DND-41 (cell line): ENCODE results near the gene SUPT3H.
A peak's percentile ranks its signal among the peaks of the same experiment; 100 is the strongest.

Experiments used
- ATAC-seq: fragments of 200-7000 bp; cut with Tn5 transposase; 3 replicates; pipeline ENCODE4 v1.9.1; 2021; ENCODE audit warnings: low read depth; ENCODE audit not compliant: insufficient read depth
- DNase-seq: peaks from one replicate; pipeline ENCODE4 v3.0.0-alpha.2; 2020
- H2AFZ ChIP-seq: 2 replicates; pipeline ENCODE4 v1.6.0; 2012; ENCODE audit warnings: low read depth, low read length
- H3K27ac ChIP-seq: 2 replicates; pipeline ENCODE4 v1.5.1; 2012; ENCODE audit warnings: low read length, inconsistent platforms
- H3K27me3 ChIP-seq: fragments of 200-600 bp; sonication (generic); 2 replicates; pipeline ENCODE4 v1.6.0; 2012; ENCODE audit warnings: low read length, mild to moderate bottlenecking, inconsistent platforms; ENCODE audit not compliant: insufficient read depth, poor library complexity
- H3K36me3 ChIP-seq: 2 replicates; pipeline ENCODE4 v1.5.1; 2012; ENCODE audit warnings: low read length, inconsistent platforms; ENCODE audit not compliant: insufficient read depth
- H3K4me1 ChIP-seq: 2 replicates; pipeline ENCODE4 v1.5.1; 2012; ENCODE audit warnings: mild to moderate bottlenecking, low read length; ENCODE audit not compliant: insufficient read depth
- H3K4me2 ChIP-seq: 2 replicates; pipeline ENCODE4 v1.6.0; 2012; ENCODE audit warnings: mild to moderate bottlenecking, moderate library complexity, low read length, inconsistent platforms; ENCODE audit not compliant: insufficient read depth
- H3K4me3 ChIP-seq, 2 experiments: fragments of 200-600 bp in 1 of 2; shearing (Covaris generic) in 1 of 2; 2 replicates each; pipeline ENCODE4 v1.5.1; 2012 to 2016; ENCODE audit warnings: inconsistent platforms in 2 of 2, low read length in 2 of 2, mild to moderate bottlenecking in 2 of 2, low read depth in 1 of 2, moderate library complexity in 1 of 2
- H3K79me2 ChIP-seq: 2 replicates; pipeline ENCODE4 v1.6.0; 2012; ENCODE audit warnings: low read length, inconsistent platforms; ENCODE audit not compliant: insufficient read depth
- H3K9ac ChIP-seq: 2 replicates; pipeline ENCODE4 v1.6.0; 2012; ENCODE audit warnings: low read depth, mild to moderate bottlenecking, inconsistent platforms, low read length, moderate library complexity
- H3K9me3 ChIP-seq: 2 replicates; pipeline ENCODE4 v1.5.1; 2012; ENCODE audit warnings: low read length, moderate library complexity, mild to moderate bottlenecking, inconsistent platforms; ENCODE audit not compliant: insufficient read depth, severe bottlenecking
- H4K20me1 ChIP-seq: 2 replicates; pipeline ENCODE4 v1.6.0; 2012; ENCODE audit warnings: low read length; ENCODE audit not compliant: insufficient read depth
- EZH2 ChIP-seq: IDR thresholded peaks from 3 replicates; pipeline ENCODE4 v1.6.1; 2012; ENCODE audit warnings: borderline replicate concordance, low read depth, mild to moderate bottlenecking, moderate library complexity, low read length, inconsistent platforms; ENCODE audit not compliant: severe bottlenecking
- TF ChIP-seq, protein P1 (sequence below): IDR thresholded peaks from 2 replicates; pipeline ENCODE4 v1.5.1; 2012; ENCODE audit warnings: borderline replicate concordance, low read length, moderate library complexity, mild to moderate bottlenecking; ENCODE audit not compliant: poor library complexity, severe bottlenecking; ENCODE audit errors: extremely low read depth

The SUPT3H gene

DNA sequence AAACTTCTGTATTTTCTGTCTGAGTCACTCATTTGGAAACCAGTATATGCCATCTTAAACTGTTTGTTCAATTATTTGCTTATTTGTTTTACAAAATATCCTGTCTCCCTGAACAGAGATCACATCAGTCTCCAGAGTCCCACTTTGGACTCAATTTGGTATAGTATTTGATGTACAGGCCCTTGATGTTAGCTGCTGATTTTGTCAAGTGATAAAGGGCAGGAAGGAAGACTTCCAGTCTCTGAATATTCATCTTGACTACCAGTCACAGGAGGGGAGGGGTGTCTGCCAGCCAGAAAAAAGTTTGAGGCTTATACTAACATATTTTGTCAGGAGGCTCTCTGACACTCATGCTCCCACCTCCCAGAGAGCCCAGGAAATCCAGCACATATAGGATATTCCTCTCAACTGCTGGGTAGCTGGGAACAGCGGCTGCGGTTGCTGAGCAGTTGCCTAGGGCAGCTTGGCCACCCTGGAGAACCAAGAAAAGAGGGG lies 426.4 kb downstream of the SUPT3H start:
- DNase-seq (peak; percentile 54), ATAC-seq (peak; percentile 98)
- Histone ChIP-seq H4K20me1 (no peaks in the 10 kb centered on the region), H3K9me3 (peaks cover 14% of the 10 kb centered on the region), H3K4me2 (peak overlapping the region; percentile 11; the same call in 1 of the 2 replicates), H3K4me1 (peaks cover 18% of the 10 kb centered on the region), H3K27ac (peak overlapping the region; percentile 71), H3K9ac (no peak overlapping the region), H3K36me3 (peaks cover 10% of the 10 kb centered on the region), H3K27me3 (no peaks in the 10 kb centered on the region), H2AFZ (no peak overlapping the region), H3K4me3 (no peak overlapping the region), H3K79me2 (no peaks in the 10 kb centered on the region)
- TF ChIP-seq, protein P1, sequence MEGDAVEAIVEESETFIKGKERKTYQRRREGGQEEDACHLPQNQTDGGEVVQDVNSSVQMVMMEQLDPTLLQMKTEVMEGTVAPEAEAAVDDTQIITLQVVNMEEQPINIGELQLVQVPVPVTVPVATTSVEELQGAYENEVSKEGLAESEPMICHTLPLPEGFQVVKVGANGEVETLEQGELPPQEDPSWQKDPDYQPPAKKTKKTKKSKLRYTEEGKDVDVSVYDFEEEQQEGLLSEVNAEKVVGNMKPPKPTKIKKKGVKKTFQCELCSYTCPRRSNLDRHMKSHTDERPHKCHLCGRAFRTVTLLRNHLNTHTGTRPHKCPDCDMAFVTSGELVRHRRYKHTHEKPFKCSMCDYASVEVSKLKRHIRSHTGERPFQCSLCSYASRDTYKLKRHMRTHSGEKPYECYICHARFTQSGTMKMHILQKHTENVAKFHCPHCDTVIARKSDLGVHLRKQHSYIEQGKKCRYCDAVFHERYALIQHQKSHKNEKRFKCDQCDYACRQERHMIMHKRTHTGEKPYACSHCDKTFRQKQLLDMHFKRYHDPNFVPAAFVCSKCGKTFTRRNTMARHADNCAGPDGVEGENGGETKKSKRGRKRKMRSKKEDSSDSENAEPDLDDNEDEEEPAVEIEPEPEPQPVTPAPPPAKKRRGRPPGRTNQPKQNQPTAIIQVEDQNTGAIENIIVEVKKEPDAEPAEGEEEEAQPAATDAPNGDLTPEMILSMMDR: no peak
- TF ChIP-seq EZH2: no peak

DNA sequence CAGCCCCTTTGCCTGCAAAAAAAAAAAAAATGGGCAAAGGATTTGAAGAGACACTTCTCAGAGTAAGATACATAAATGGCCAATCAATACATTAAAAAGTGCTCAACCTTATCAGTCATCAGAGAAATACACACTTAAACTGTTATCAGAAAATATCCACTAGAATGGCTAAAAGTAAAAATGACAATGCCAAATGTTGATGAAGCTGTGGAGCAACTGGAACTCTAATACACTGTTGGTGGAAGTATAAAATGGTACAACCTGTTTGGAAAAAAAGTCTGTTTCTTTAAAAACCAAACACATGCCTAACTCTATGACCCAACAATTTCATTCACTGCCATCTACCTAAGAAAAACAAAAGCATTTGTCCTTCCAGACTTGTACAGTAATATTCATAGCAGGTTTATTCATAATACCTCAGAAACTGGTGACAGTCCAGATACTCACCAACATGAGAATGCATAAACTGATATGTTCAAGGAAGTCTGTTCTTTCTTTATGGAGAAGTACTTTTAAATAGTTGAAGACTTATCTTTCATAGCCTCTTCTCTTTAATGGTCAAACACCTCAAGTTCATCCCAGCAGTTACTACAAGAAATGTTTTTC lies 428.0 kb downstream of the SUPT3H start:
- no peak overlapping the region for H3K9ac ChIP-seq
- no peaks in the 10 kb centered on the region for H3K27me3 ChIP-seq
- peaks cover 20% of the 10 kb centered on the region for H3K9me3 ChIP-seq
- TF ChIP-seq, protein P1: no peak
- no peak for TF ChIP-seq EZH2
- peaks cover 10% of the 10 kb centered on the region for H3K36me3 ChIP-seq
- no peak overlapping the region for H3K4me2 ChIP-seq
- no peak overlapping the region for H3K27ac ChIP-seq
- H4K20me1 ChIP-seq: no peaks in the 10 kb centered on the region
- DNase-seq (no peak), ATAC-seq (no peak)
- peaks cover 18% of the 10 kb centered on the region for H3K4me1 ChIP-seq
- H2AFZ ChIP-seq: no peak overlapping the region
- no peaks in the 10 kb centered on the region for H3K79me2 ChIP-seq
- no peak overlapping the region for H3K4me3 ChIP-seq

DNA sequence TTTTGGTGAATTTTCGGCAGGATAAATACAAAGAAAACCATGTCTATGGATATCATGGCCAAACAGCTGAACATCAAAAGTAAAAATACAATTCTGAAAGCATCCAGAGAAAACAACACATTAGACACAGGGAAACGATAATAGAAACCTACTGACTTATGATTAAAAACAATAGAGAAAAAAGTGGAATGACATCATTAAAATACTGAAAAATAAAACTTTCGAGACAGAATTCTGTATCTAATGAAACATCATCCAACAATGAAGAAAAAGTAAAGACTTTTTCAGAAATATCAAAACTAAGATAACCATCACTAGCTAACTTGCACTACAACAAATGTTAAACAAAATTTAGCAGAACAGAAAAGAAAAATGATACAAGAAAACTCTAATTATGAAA lies 434.2 kb downstream of the SUPT3H start:
- peaks cover 12% of the 10 kb centered on the region for H3K9me3 ChIP-seq
- no peaks in the 10 kb centered on the region for H4K20me1 ChIP-seq

More for the DNA sequence above, 434.2 kb downstream of the SUPT3H start:
- Histone ChIP-seq H3K27ac (no peak overlapping the region), H3K36me3 (no peaks in the 10 kb centered on the region; the same call in 1 of the 2 replicates), H3K4me2 (no peak overlapping the region), H3K4me1 (no peaks in the 10 kb centered on the region), H3K79me2 (no peaks in the 10 kb centered on the region), H2AFZ (no peak overlapping the region), H3K27me3 (no peaks in the 10 kb centered on the region), H3K4me3 (no peak overlapping the region), H3K9ac (no peak overlapping the region)
- DNase-seq (no peak), ATAC-seq (no peak)
- TF ChIP-seq EZH2: no peak
- TF ChIP-seq, protein P1: no peak
